GM18861 (cell line): ENCODE results near the gene TRPV5.
"Not testable (repeated sequence)": the region's sequence is repeated elsewhere in the genome, so short reads cannot be mapped to it uniquely, and the experiment has no call there.

Experiments
- ATAC-seq: cut with Tn5 transposase; IDR thresholded peaks from one replicate; pipeline ENCODE4 v1.9.1; 2021; ENCODE audit not compliant: unreplicated experiment

Gene TRPV5

DNA sequence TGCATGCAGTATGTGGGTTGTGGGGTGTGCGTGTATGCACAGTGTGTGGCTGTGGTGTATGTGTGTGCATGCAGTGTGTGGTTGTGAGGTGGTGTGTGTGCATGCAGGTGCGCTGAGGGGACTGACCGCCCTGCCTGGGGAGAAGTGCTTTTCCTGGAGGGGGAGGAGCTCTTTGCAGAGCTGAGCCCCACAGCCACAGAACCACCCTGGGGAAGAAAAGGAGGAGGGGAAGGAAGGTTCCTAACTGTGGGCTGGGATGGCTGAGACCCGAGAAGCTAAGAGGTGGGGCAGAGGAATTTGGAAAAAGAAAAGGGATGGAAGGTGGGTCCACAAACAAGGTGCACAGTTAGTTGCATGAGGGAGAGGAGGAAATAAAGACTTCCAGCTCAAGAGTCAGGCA, at the start of gene TRPV5:
Gene TRPV5, minus strand, starts transcription at position 123 of the 400 bp plus-strand sequence. CDS start 287 bp downstream, outside the sequence.
- no peak for ATAC-seq

GRCh38 chr7:142978402-142978801, 44.9 kb upstream of the TRPV5 start:
- ATAC-seq, result not testable (repeated sequence)

GRCh38 chr7:142974626-142975025, 41.1 kb upstream of the TRPV5 start:
- ATAC-seq, result no peak

GRCh38 chr7:142969183-142969582, 35.6 kb upstream of the TRPV5 start:
- ATAC-seq, result no peak

DNA sequence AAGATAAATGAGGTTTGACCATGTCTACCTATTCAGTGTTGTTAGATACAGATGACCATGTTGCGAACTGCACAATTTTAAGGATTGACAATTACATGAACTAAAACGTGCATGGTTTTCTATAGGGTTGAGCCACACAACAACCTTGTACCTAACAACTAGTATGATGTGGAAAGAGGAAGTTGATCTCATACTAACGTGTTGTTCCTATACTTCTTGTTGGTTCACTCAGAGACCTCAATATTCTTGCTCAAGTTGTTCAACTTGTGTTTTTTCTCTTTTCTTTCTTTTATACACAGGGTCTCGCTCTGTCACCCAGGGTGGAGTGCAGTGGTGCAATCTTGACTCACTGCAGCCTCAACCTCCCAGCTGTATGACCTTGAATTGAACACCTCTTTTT, 34.7 kb upstream of the TRPV5 start:
- no peak for ATAC-seq

- no peak for ATAC-seq
These were observed 31.1 kb upstream of the TRPV5 start for GRCh38 chr7:142964502-142965246.

DNA sequence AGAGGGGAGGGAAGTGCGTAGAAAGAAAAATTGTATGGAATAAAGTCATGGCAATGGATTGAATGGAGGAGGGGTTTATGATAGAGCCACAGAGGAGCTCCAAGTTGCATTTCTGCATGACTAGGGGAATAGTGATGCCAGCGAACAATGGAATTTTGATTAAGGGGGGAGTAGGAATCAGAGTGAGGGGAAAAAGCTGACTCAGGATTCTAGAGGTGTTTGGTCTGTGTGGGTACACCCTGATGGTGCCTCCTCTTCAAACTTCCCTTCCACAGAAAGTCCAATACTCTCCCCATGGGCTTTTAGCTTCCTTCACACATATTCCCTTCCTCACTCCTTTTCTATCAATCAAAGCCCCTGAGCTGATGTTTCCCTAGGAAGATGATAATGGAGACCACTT, 30.4 kb upstream of the TRPV5 start:
- ATAC-seq, result no peak

GRCh38 chr7:142962991-142963390, 29.4 kb upstream of the TRPV5 start:
- no peak for ATAC-seq

DNA sequence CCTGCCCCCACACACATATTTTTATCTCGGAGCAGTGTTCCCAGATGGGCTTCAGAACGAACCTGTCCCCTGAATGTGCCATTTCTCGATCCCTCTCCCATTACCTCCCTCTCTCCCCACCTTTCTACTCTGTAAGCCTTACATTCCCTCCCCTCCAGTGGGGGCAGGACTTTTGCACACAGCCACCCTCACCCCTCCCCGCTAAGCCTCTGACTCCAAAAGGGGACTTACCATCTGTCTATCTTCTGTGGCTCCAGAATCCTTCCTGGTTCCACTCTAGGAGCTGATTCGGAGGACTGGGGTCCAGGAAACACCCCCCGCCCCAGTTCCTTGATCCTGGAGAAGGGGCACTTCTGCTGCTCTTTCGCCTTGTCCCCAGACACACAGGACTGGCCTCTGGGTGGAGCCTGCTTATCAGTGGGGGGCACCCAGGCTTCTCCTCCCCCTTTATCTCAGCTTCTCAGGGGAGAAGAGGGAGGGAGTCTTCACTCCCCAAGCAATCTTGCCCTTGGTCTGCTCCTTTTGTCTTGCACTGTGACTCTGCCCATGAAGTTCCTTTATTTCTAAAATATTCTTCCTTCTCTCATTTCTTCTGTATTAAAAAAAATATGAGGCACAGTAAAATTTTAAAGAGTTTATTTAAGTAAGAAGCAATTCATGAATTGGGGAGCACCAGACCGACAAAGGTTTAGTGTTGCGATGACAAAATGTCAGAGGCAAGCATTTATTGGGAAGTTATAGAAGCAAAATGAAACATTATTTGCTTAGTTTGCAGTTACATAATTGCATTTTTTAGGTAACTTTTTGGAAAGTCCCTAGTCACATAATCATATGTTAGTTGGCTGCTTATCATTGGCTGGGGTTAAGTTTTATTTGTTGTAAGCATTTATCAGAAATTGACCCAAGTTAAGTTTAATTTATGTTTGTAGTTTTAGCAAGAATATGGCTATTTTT, 28.7 kb upstream of the TRPV5 start, which contains the start of gene KEL:
Gene KEL, minus strand, starts transcription at position 391 of the 954 bp plus-strand sequence. Its CDS starts 157 bp downstream, at position 234.
- no peak for ATAC-seq

- ATAC-seq, result no peak
These were observed 28.0 kb upstream of the TRPV5 start for GRCh38 chr7:142961595-142961972.

GRCh38 chr7:142960955-142961512, 27.5 kb upstream of the TRPV5 start:
- no peak for ATAC-seq

GRCh38 chr7:142959202-142959601, 25.7 kb upstream of the TRPV5 start:
- no peak for ATAC-seq

DNA sequence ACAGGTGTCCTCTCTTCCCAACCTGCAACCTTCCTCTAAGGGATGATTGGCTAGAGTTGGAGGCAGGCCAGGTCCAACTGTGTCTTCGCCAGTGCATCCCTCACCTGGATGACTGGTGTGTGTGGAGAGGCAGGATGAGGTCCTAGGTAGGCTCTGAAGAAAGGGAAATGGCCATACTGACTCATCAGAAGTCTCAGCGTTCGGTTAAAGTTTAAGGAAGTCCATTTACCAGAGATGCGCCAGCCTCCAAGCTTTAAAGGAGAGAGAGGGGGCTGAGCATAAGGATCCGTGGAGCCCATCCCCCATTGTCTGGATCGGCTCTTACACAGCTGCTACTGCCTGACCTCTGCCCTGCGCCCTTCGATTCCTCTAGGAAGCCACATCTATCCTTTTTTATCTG, 24.2 kb upstream of the TRPV5 start:
- ATAC-seq, result no peak

- ATAC-seq, result no peak
These were observed 23.5 kb upstream of the TRPV5 start for GRCh38 chr7:142956951-142957623.

DNA sequence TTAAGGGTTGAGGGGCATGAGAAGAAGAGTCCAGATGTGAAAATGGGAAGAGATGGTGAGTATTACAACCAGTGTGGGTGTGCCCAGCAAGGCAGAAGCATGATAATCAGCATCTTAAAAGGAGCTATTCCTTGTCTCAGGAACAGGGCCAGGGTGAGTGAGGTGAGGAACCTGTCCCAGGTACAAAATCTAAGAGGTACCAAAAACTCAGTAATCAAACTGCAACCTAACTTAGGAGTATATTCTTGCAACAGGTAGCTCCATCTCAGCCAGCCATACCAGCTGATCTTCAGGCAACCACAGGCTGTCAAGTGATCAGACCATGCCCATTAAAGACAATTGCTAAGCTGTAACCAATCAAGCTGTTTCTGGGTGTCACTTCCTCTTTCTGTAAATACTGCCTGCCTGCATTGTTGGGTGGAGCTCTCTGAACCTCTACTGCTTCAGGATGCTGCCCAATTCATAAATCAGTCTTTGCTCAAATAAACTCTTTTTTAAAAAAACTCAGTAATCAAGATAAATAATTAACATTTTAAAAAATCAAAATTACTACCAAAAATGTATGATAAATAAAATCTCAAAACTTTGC, 21.2 kb upstream of the TRPV5 start:
- no peak for ATAC-seq

DNA sequence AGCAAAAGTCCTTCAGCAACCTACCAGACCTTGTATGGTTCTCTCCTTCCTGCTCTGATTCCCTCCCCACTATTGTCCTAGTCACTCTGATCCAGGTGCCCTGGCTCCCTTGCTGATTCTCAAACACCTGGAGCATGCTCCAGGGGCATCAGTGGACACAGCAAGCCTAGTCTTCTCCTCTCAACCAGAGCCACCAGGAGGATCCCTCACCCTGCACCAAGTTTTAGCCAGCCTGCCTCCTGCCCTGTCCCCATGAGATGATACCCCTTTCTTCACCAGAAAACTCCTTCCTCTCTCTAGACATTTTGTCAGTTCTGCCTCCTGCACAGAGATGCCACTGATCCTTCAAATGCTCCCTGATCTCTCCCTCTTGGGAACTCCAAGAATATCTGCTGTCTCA, 16.7 kb upstream of the TRPV5 start:
- no peak for ATAC-seq

DNA sequence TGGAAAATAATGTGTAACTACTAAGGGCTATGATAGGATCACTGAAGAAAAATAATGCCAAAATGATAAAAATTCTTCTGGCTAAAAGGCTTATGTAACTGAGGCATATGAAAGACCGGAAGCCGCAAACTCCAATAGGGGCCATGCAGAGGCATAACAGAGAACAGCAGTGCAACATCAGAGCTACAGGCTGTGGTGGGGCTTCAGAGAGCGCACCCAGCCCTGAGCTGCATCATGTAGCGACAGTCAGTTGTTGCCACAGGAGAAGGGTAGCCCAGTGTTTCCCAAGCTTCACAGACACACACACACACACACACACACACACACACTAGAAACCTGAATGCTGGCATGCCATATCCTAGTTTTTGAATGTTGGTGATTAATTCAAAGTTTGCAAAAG, 15.1 kb upstream of the TRPV5 start:
- no peak for ATAC-seq

DNA sequence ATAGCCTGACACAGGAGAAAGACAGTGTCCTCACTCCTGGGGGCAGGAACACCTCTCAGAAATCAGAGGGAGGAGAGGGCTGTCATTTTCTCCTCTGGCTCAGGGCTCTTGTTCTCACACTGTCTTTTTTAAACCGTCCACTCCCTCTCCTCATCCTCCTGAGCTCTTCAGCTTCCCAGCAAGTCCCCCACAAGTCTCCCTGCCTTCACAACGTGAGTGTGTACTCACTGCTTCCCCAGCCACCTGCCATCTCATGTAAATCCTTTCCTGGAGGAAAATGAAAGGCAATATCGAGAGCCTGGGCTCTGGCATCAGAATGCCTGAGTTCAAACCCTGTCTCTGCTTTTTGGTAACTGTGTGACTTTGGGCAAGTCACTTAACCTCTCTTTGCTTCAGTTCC, 11.5 kb upstream of the TRPV5 start:
- no peak for ATAC-seq

DNA sequence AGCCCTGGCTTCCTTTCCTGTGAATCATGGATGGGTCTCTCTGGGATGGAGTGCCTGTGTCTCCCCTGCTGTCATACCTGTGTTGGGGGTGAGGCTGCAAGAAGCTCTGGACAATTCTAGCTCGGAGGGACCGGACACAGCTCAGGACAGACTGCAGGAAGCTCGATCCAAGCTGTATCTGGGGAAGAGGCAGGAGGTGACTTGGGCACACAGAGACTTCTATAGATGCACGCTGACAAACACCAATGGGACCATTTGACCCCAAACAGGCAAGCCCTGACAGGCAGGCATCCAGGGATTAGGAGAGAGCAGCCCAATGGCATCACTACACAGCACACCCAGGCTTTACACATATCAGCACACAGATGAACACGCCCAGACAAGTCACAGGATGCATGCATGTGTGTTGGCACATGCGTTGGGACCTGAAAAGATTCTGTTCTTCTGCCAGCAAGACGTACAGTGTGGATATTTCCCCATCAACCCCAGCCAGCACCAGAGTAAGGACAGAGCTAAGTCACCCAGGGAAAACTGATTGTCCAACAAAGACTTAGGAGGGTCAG, 10.2 kb upstream of the TRPV5 start:
- no peak for ATAC-seq

- ATAC-seq, result no peak
These were observed 9.2 kb upstream of the TRPV5 start for GRCh38 chr7:142942746-142943145.
